Measurements from ENCODE around the gene ADAD2. TPM values are rescaled to one million over a fixed set of nuclear protein-coding genes. Genes with fewer than 3 reads are reported as not detected.
A peak's percentile ranks its signal among the peaks of the same experiment; 100 is the strongest.

The ADAD2 gene
- total RNA-seq, 1 donor from 2014 or later: not detected

GRCh38 chr16:84196727-84197394 lies 5.9 kb downstream of the ADAD2 start:
- Mint-ChIP-seq H3K27me3 (ENCODE audit: low read depth, unreplicated experiment) (peaks cover 20% of the 10 kb centered on the region), H3K4me1 (ENCODE audit: low read depth, unreplicated experiment) (no peaks in the 10 kb centered on the region), H3K9me3 (ENCODE audit: unreplicated experiment) (no peaks in the 10 kb centered on the region), H3K36me3 (ENCODE audit: low read depth, unreplicated experiment) (no peaks in the 10 kb centered on the region), H3K27ac (ENCODE audit: unreplicated experiment) (no peak overlapping the region), H3K4me3 (ENCODE audit: unreplicated experiment) (no peak overlapping the region)
- H2AFZ ChIP-seq (ENCODE audit: low read depth, low read length): no peak overlapping the region
- no peak overlapping the region for H3K27ac ChIP-seq (ENCODE audit: low read depth, low read length)
- peaks cover 4% of the 10 kb centered on the region for H3K4me1 ChIP-seq (ENCODE audit: insufficient read depth, low read length)
- no peak for TF ChIP-seq EZH2 (IDR thresholded peaks at IDR 0.05; ENCODE audit: insufficient read depth, low read length)
- TF ChIP-seq CTCF (IDR thresholded peaks at IDR 0.05; ENCODE audit: insufficient read depth, low read depth, low read length): no peak
- H4K20me1 ChIP-seq (ENCODE audit: insufficient read depth, low read length): no peaks in the 10 kb centered on the region
- no peak overlapping the region for H3K4me2 ChIP-seq (ENCODE audit: low read length)
- no peak overlapping the region for H3K4me3 ChIP-seq (ENCODE audit: insufficient read depth, low read depth, low read length)
- H3K79me2 ChIP-seq (ENCODE audit: insufficient read depth, low read length): no peaks in the 10 kb centered on the region
- no peak for DNase-seq (ENCODE audit: low read depth)
- H3K27me3 ChIP-seq (ENCODE audit: insufficient read depth, low read length): peaks cover 6% of the 10 kb centered on the region
- no peaks in the 10 kb centered on the region for H3K9me3 ChIP-seq (ENCODE audit: insufficient read depth, low read depth, low read length)
- FAIRE-seq: no peak
- no peaks in the 10 kb centered on the region for H3K36me3 ChIP-seq (ENCODE audit: insufficient read depth, low read length)
- H3K9ac ChIP-seq (ENCODE audit: low read length): no peak overlapping the region

GRCh38 chr16:84197466-84198128 lies 6.6 kb downstream of the ADAD2 start:
- Mint-ChIP-seq H3K4me1 (ENCODE audit: low read depth, unreplicated experiment) (no peaks in the 10 kb centered on the region), H3K36me3 (ENCODE audit: low read depth, unreplicated experiment) (no peaks in the 10 kb centered on the region), H3K4me3 (ENCODE audit: unreplicated experiment) (no peak overlapping the region), H3K9me3 (ENCODE audit: unreplicated experiment) (no peaks in the 10 kb centered on the region), H3K27ac (ENCODE audit: unreplicated experiment) (no peak overlapping the region), H3K27me3 (ENCODE audit: low read depth, unreplicated experiment) (peaks cover 22% of the 10 kb centered on the region)
- Histone ChIP-seq H3K36me3 (ENCODE audit: insufficient read depth, low read length) (no peaks in the 10 kb centered on the region), H3K79me2 (ENCODE audit: insufficient read depth, low read length) (no peaks in the 10 kb centered on the region), H3K4me3 (ENCODE audit: insufficient read depth, low read depth, low read length) (no peak overlapping the region), H3K9ac (ENCODE audit: low read length) (no peak overlapping the region), H3K4me1 (ENCODE audit: insufficient read depth, low read length) (peaks cover 4% of the 10 kb centered on the region), H3K4me2 (ENCODE audit: low read length) (no peak overlapping the region), H4K20me1 (ENCODE audit: insufficient read depth, low read length) (no peaks in the 10 kb centered on the region), H3K27me3 (ENCODE audit: insufficient read depth, low read length) (peaks cover 6% of the 10 kb centered on the region), H3K9me3 (ENCODE audit: insufficient read depth, low read depth, low read length) (no peaks in the 10 kb centered on the region), H2AFZ (ENCODE audit: low read depth, low read length) (no peak overlapping the region), H3K27ac (ENCODE audit: low read depth, low read length) (no peak overlapping the region)
- no peak for FAIRE-seq
- no peak for DNase-seq (ENCODE audit: low read depth)
- no peak for TF ChIP-seq CTCF (IDR thresholded peaks at IDR 0.05; ENCODE audit: insufficient read depth, low read depth, low read length)
- TF ChIP-seq EZH2 (IDR thresholded peaks at IDR 0.05; ENCODE audit: insufficient read depth, low read length): no peak

- H3K36me3 Mint-ChIP-seq (ENCODE audit: low read depth, unreplicated experiment): no peaks in the 10 kb centered on the region
- H3K9me3 Mint-ChIP-seq (ENCODE audit: unreplicated experiment): no peaks in the 10 kb centered on the region
- Histone ChIP-seq H3K27ac (ENCODE audit: low read depth, low read length) (no peak overlapping the region), H3K27me3 (ENCODE audit: insufficient read depth, low read length) (peaks cover 6% of the 10 kb centered on the region), H3K4me3 (ENCODE audit: insufficient read depth, low read depth, low read length) (no peak overlapping the region), H3K9me3 (ENCODE audit: insufficient read depth, low read depth, low read length) (no peaks in the 10 kb centered on the region), H3K4me2 (ENCODE audit: low read length) (no peak overlapping the region), H4K20me1 (ENCODE audit: insufficient read depth, low read length) (no peaks in the 10 kb centered on the region), H3K79me2 (ENCODE audit: insufficient read depth, low read length) (no peaks in the 10 kb centered on the region), H3K4me1 (ENCODE audit: insufficient read depth, low read length) (peaks cover 4% of the 10 kb centered on the region), H3K9ac (ENCODE audit: low read length) (no peak overlapping the region), H2AFZ (ENCODE audit: low read depth, low read length) (no peak overlapping the region), H3K36me3 (ENCODE audit: insufficient read depth, low read length) (no peaks in the 10 kb centered on the region)
- H3K4me3 Mint-ChIP-seq (ENCODE audit: unreplicated experiment): no peak overlapping the region
- TF ChIP-seq EZH2 (IDR thresholded peaks at IDR 0.05; ENCODE audit: insufficient read depth, low read length) (no peak), CTCF (IDR thresholded peaks at IDR 0.05; ENCODE audit: insufficient read depth, low read depth, low read length) (no peak)
- peak; percentile 67 for DNase-seq (ENCODE audit: low read depth)
- H3K4me1 Mint-ChIP-seq (ENCODE audit: low read depth, unreplicated experiment): no peaks in the 10 kb centered on the region
- FAIRE-seq: no peak
- H3K27ac Mint-ChIP-seq (ENCODE audit: unreplicated experiment): no peak overlapping the region
- H3K27me3 Mint-ChIP-seq (ENCODE audit: low read depth, unreplicated experiment): peaks cover 20% of the 10 kb centered on the region
Measured at GRCh38 chr16:84198401-84198800, 7.4 kb downstream of the ADAD2 start.

Measured in astrocyte (in vitro differentiated cells and primary cell).